Stimulated activated CD8-positive, alpha-beta memory T cell treated with anti-CD3 and anti-CD28 coated beads, Interleukin-7, amount 100 ng/mL, for 4 hours (primary cell): ENCODE measurements around the gene SF3B5.
"Not testable (repeated sequence)": the region's sequence is repeated elsewhere in the genome, so short reads cannot be mapped to it uniquely, and the experiment has no call there.

Experiments
- DNase-seq, 2 donors: peaks; one replicate each; pipeline ENCODE4 v3.0.0-alpha.2; 2020; ENCODE audit warnings: low read depth in 2 of 2

The SF3B5 gene

GRCh38 chr6:144095134-144096002 is at the start of gene SF3B5:
Gene SF3B5, minus strand, starts transcription at chr6:144095573. Its CDS starts 76 bp downstream, at chr6:144095497.
- peak; percentile 97 to 98 for DNase-seq

- no peak for DNase-seq
Measured at GRCh38 chr6:144144996-144145395, 49.6 kb upstream of the SF3B5 start.

- DNase-seq = no peak
Measured at GRCh38 chr6:144143878-144144277, 48.5 kb upstream of the SF3B5 start.

GRCh38 chr6:144143106-144143505 is 47.7 kb upstream of the SF3B5 start:
- DNase-seq = no peak

- DNase-seq = no peak
Measured at GRCh38 chr6:144141470-144141869, 46.1 kb upstream of the SF3B5 start.

GRCh38 chr6:144140867-144141266 is 45.5 kb upstream of the SF3B5 start:
- no peak for DNase-seq

GRCh38 chr6:144139817-144140216 is 44.4 kb upstream of the SF3B5 start:
- DNase-seq = no peak

- no peak for DNase-seq
Measured at GRCh38 chr6:144138542-144138941, 43.2 kb upstream of the SF3B5 start.

GRCh38 chr6:144134737-144135136 is 39.4 kb upstream of the SF3B5 start:
- DNase-seq = no peak

- DNase-seq = no peak
Measured at GRCh38 chr6:144134176-144134575, 38.8 kb upstream of the SF3B5 start.

- DNase-seq = no peak
Measured at GRCh38 chr6:144133225-144133821, 38.0 kb upstream of the SF3B5 start.

GRCh38 chr6:144132167-144132690 is 36.9 kb upstream of the SF3B5 start:
- not testable (repeated sequence) for DNase-seq

- no peak for DNase-seq
Measured at GRCh38 chr6:144131248-144131709, 35.9 kb upstream of the SF3B5 start.

- no peak for DNase-seq
Measured at GRCh38 chr6:144129469-144129868, 34.1 kb upstream of the SF3B5 start.

GRCh38 chr6:144127097-144127496 is 31.7 kb upstream of the SF3B5 start:
- DNase-seq = no peak

GRCh38 chr6:144123836-144124235 is 28.5 kb upstream of the SF3B5 start:
- DNase-seq = no peak

GRCh38 chr6:144123421-144123820 is 28.0 kb upstream of the SF3B5 start:
- no peak for DNase-seq

- DNase-seq = no peak
Measured at GRCh38 chr6:144122861-144123260, 27.5 kb upstream of the SF3B5 start.

- DNase-seq = no peak
Measured at GRCh38 chr6:144119376-144119775, 24.0 kb upstream of the SF3B5 start.

- no peak for DNase-seq
Measured at GRCh38 chr6:144115219-144115618, 19.8 kb upstream of the SF3B5 start.

- no peak for DNase-seq
Measured at GRCh38 chr6:144113366-144113765, 18.0 kb upstream of the SF3B5 start.

GRCh38 chr6:144110210-144110609 is 14.8 kb upstream of the SF3B5 start:
- no peak for DNase-seq

GRCh38 chr6:144106206-144106605 is 10.8 kb upstream of the SF3B5 start:
- no peak for DNase-seq
